Ovary (tissue), 9 donors: ENCODE measurements around the gene P2RY6. TPM values are rescaled to one million over a fixed set of nuclear protein-coding genes. Genes with fewer than 3 reads are reported as not detected.
A peak's percentile ranks its signal among the peaks of the same experiment; 100 is the strongest.

Source experiments
- DNase-seq, 5 donors: peaks; one replicate each; pipeline ENCODE4 v3.0.0-alpha.2; 2019 to 2020
- H3K27ac ChIP-seq, 2 donors: fragments of 200-600 bp; one replicate each; pipeline versions ENCODE4 v1.5.1 to v1.8.0; 2019 to 2022
- H3K27me3 ChIP-seq: fragments of 200-600 bp; one replicate; pipeline ENCODE4 v1.8.0; 2022
- H3K36me3 ChIP-seq: fragments of 200-600 bp; sonication (generic); one replicate; pipeline ENCODE4 v1.5.1; 2019
- H3K4me1 ChIP-seq: one replicate; pipeline ENCODE4 v1.8.1; 2013; ENCODE audit warnings: mild to moderate bottlenecking, moderate library complexity; ENCODE audit not compliant: insufficient read depth
- H3K4me3 ChIP-seq: fragments of 200-600 bp; sonication (generic); one replicate; pipeline ENCODE4 v1.5.1; 2017
- H3K9me3 ChIP-seq, 2 donors: fragments of 200-600 bp in 1 of 2; sonication (generic) in 1 of 2; one replicate each; pipeline versions ENCODE4 v1.5.1 to v1.8.1; 2013 to 2019; ENCODE audit warnings: mild to moderate bottlenecking in 1 of 2, moderate library complexity in 1 of 2
- CTCF ChIP-seq, 3 donors: fragments of 450-650 bp in 2 of 3; fragments of 200-600 bp in 1 of 3; IDR thresholded peaks; one replicate each; pipeline versions ENCODE4 v1.5.1 to v1.8.0; 2016 to 2022; ENCODE audit warnings: antibody characterized with exemption in 3 of 3, mild to moderate bottlenecking in 1 of 3
- EP300 ChIP-seq: sonication (generic); formaldehyde crosslinking; IDR thresholded peaks from one replicate; pipeline ENCODE4 v1.6.1; 2017; ENCODE audit warnings: antibody characterized with exemption
- POLR2A ChIP-seq: fragments of 450-650 bp; IDR thresholded peaks from one replicate; pipeline ENCODE4 v1.6.1; 2017; ENCODE audit warnings: antibody characterized with exemption, mild to moderate bottlenecking, moderate library complexity
- WGBS, 3 donors: extraction: QIAGEN DNeasy Blood & Tissue Kit in 1 of 3; methylation state at CpG; one replicate each; pipeline versions ENCODE4 v1.1.5 to v1.1.7; 2013 to 2017; 5-methylcytosine and 5-hydroxymethylcytosine counted together
- intact Hi-C, 4 donors: fragments of 100-400 bp; cut with DNase I; formaldehyde crosslinking; loops; one replicate each; pipeline versions ENCODE4 v1.11.0 to v1.15.1; 2022 to 2023
- polyA plus RNA-seq, 2 donors: library from polyadenylated mRNA; stranded (reverse); fragments of 200-250 nt in 1 of 2; fragments of 350-450 nt in 1 of 2; fragmentation: Illumina TruSeq in 1 of 2; extraction: RNeasy Lipid Tissue Mini Kit (QIAGEN cat#74804) in 1 of 2; gene quantifications; one replicate each; pipeline ENCODE4 v1.2.3, GENCODE V29; 2013 to 2014
- total RNA-seq, 7 donors: library from RNA; depleted of rRNA in 2 of 7; stranded (reverse); fragments of >200 nt in 2 of 7; fragmentation: NEBNext Ultra II Directional in 3 of 7; extraction: Animal tissue kit (Norgen Biotek cat#: 25700) in 3 of 7; gene quantifications; one replicate each; pipeline versions ENCODE4 v1.1.0 to v1.2.4, GENCODE V29; 2016 to 2023
- donor health status: DM: no; HTN: no; CAD: no; lungs with moderate emphysema.
- donor health status: DM: no; HTN: no; CAD: no.
- donor health status: Bipolar disorder and iron deficiency.
- donor health status: DM: yes; HTN: yes; CAD: no.
- donor health status: DM: no; HTN: no; CAD: no.
- donor health status: DM: yes; HTN: yes; CAD: no.

The P2RY6 gene
- total and polyA plus RNA-seq, 9 donors = 0.23 to 1.4 (median 0.66) TPM; not detected in 1

DNA sequence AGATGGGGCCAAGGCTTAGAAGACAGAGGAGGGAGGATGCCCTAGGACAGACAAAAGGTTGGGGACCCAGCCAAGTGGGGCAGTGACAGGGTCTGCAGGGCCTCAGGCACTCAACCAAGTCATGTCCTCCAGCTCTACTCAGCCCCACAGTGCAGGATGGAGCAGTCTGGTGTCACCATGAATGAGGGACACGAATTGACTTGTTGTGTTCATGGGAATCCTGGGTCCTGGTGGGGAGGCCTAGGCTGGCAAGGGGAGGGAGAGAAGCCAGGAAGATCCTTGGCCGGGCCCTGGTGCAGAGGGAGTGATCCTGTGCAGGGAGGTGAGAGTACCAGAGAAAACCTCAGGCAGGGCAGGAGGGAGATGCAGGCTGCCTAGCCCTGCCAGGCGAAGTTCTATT lies 12.0 kb downstream of the P2RY6 start:
- Histone ChIP-seq H3K4me1 (no peaks in the 10 kb centered on the region), H3K4me3 (no peak overlapping the region), H3K27me3 (no peaks in the 10 kb centered on the region), H3K36me3 (no peaks in the 10 kb centered on the region), H3K27ac (no peak overlapping the region), H3K9me3 (no peaks in the 10 kb centered on the region)
- 86 to 87% (median 87%) methylated on average over 3 of the region's 3 CpGs for WGBS, 3 donors
- intact Hi-C loops = loop anchor here in 1 of 4 donors (10.0 kb wide), 1 partner anchor 99 kb away; no protein-coding TSS in a partner anchor
- TF ChIP-seq EP300 (no peak), CTCF (IDR thresholded peaks at IDR 0.05) (no peak), POLR2A (no peak)
- DNase-seq = peak in 1 of 5 donors; percentile 3

DNA sequence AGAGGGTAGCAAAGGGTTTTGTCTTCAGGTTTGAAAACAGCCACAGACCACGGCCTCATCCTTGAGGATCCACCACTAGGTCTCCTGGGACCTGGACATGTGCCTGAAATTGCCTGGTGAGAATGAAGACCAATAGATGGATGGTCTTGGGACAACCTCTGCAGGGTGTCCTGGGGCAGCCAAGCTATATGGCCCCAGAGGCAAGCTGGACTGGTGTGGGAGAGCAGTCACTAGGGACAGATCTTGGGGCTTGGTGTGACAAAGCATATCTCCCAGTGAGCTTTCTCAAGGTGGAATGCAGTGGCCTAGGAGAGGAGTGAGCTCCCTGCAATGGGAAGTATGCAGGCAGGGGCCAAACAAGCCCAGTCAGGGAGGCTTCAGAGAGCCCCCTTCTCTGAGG lies 13.6 kb downstream of the P2RY6 start:
- intact Hi-C loops = loop anchor here in 1 of 4 donors (10.0 kb wide), 1 partner anchor 101 kb away; no protein-coding TSS in a partner anchor
- 71 to 92% (median 81%) methylated on average over 1 of the region's 1 CpG for whole genome bisulfite sequencing, 3 donors
- Histone ChIP-seq H3K9me3 (no peaks in the 10 kb centered on the region), H3K4me3 (no peak overlapping the region), H3K27ac (no peak overlapping the region), H3K4me1 (no peaks in the 10 kb centered on the region), H3K27me3 (no peaks in the 10 kb centered on the region), H3K36me3 (no peaks in the 10 kb centered on the region)
- DNase-seq = peak in 1 of 5 donors; percentile 2
- TF ChIP-seq POLR2A (no peak), CTCF (IDR thresholded peaks at IDR 0.05) (no peak), EP300 (no peak)

DNA sequence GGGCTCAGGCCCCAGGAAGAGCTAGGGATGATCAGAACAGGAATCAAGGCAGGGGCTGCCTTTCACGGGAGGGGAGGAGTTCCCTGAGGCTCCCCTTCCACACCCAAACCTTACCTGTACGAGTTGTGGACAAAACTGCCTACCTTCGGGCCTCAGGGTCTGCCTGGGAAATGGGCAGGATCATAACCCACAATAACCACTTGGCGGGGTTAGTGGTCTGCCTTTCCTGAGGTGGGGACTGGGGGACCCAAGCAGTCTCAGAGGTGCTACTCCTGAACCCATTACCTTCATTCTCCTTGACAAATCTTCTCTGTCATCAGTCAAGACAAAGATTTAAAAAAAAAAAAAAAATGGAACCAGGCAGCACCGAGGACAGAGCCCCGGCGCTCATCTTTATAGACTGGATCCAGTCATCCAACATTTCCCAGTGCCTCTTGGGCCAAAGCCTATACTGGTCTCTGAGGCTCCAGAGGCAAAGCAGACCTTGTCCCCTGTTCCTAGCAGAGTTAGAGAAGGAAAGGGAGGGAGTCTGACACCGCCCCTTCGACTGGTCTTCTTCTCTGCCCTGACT lies 14.2 kb downstream of the P2RY6 start:
- H3K27me3 ChIP-seq = no peaks in the 10 kb centered on the region
- no peaks in the 10 kb centered on the region for H3K9me3 ChIP-seq
- no peak for TF ChIP-seq POLR2A
- no peak for TF ChIP-seq EP300
- TF ChIP-seq CTCF (IDR thresholded peaks at IDR 0.05) = no peak
- intact Hi-C loops = loop anchor here in 1 of 4 donors (10.0 kb wide), 1 partner anchor 102 kb away; no protein-coding TSS in a partner anchor
- H3K4me3 ChIP-seq = no peak overlapping the region
- no peaks in the 10 kb centered on the region for H3K4me1 ChIP-seq
- 87% methylated on average over 9 of the region's 9 CpGs for WGBS, 3 donors
- H3K36me3 ChIP-seq = no peaks in the 10 kb centered on the region
- no peak overlapping the region for H3K27ac ChIP-seq
- peak in 1 of 5 donors; percentile 4 for DNase-seq

GRCh38 chr11:73287400-73288101 lies 15.4 kb downstream of the P2RY6 start:
- no peaks in the 10 kb centered on the region for H3K4me1 ChIP-seq
- DNase-seq = no peak
- intact Hi-C loops = loop anchor here in 1 of 4 donors (10.0 kb wide), 1 partner anchor 103 kb away; no protein-coding TSS in a partner anchor
- TF ChIP-seq EP300 = no peak
- no peak for TF ChIP-seq CTCF (IDR thresholded peaks at IDR 0.05)
- TF ChIP-seq POLR2A = no peak
- H3K27me3 ChIP-seq = no peaks in the 10 kb centered on the region
- no peak overlapping the region for H3K27ac ChIP-seq
- no peaks in the 10 kb centered on the region for H3K9me3 ChIP-seq
- 68 to 78% (median 73%) methylated on average over 10 of the region's 10 CpGs for WGBS, 3 donors
- H3K4me3 ChIP-seq = no peak overlapping the region
- no peaks in the 10 kb centered on the region for H3K36me3 ChIP-seq
